ENCODE measurements around the gene TINCR. TPM values are rescaled to one million over a fixed set of nuclear protein-coding genes. Genes with fewer than 3 reads are reported as not detected.

TINCR gene
- total RNA-seq, 1 donor from 2014 or later: 2.5 TPM

- H3K4me1 Mint-ChIP-seq: peaks cover 4% of the 10 kb centered on the region
- no peak overlapping the region for H3K4me3 Mint-ChIP-seq
- no peaks in the 10 kb centered on the region for H3K27me3 Mint-ChIP-seq (ENCODE audit: low read depth)
- H3K27ac Mint-ChIP-seq: no peak overlapping the region
- no peak for DNase-seq (ENCODE audit: low spot score in 2 of 2, unreplicated experiment in 2 of 2)
- no peaks in the 10 kb centered on the region for H3K36me3 Mint-ChIP-seq
- H3K9me3 Mint-ChIP-seq: no peaks in the 10 kb centered on the region
- TF ChIP-seq, protein P1, sequence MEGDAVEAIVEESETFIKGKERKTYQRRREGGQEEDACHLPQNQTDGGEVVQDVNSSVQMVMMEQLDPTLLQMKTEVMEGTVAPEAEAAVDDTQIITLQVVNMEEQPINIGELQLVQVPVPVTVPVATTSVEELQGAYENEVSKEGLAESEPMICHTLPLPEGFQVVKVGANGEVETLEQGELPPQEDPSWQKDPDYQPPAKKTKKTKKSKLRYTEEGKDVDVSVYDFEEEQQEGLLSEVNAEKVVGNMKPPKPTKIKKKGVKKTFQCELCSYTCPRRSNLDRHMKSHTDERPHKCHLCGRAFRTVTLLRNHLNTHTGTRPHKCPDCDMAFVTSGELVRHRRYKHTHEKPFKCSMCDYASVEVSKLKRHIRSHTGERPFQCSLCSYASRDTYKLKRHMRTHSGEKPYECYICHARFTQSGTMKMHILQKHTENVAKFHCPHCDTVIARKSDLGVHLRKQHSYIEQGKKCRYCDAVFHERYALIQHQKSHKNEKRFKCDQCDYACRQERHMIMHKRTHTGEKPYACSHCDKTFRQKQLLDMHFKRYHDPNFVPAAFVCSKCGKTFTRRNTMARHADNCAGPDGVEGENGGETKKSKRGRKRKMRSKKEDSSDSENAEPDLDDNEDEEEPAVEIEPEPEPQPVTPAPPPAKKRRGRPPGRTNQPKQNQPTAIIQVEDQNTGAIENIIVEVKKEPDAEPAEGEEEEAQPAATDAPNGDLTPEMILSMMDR (IDR thresholded peaks at IDR 0.05; ENCODE audit: unreplicated experiment): no peak
These were observed 11.9 kb upstream of the TINCR start for GRCh38 chr19:5579697-5580096.

DNA sequence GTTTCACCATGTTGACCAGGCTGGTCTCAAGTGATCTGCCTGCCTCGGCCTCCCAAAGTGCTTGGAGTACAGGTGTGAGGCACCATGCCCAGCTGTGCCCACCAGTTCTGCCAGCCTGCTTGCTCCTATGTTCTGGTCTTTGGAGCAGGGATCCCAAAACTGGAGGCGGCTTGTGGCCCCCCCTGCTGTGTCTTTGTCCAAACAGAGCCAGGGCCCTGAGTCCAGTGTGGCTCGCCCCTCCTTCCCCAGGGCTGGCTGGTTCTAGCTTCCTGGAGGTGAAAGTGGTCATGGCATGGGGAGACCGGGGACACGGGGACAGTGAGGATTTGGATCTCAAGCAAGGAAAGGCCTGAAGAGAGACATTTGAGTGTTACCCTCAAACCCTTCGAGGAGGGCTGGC is 11.5 kb upstream of the TINCR start:
- Mint-ChIP-seq H3K4me1 (peaks cover 4% of the 10 kb centered on the region), H3K27me3 (ENCODE audit: low read depth) (no peaks in the 10 kb centered on the region), H3K27ac (no peak overlapping the region), H3K4me3 (no peak overlapping the region), H3K9me3 (no peaks in the 10 kb centered on the region), H3K36me3 (no peaks in the 10 kb centered on the region)
- no peak for DNase-seq (ENCODE audit: low spot score in 2 of 2, unreplicated experiment in 2 of 2)
- TF ChIP-seq, protein P1 (IDR thresholded peaks at IDR 0.05; ENCODE audit: unreplicated experiment): no peak

DNA sequence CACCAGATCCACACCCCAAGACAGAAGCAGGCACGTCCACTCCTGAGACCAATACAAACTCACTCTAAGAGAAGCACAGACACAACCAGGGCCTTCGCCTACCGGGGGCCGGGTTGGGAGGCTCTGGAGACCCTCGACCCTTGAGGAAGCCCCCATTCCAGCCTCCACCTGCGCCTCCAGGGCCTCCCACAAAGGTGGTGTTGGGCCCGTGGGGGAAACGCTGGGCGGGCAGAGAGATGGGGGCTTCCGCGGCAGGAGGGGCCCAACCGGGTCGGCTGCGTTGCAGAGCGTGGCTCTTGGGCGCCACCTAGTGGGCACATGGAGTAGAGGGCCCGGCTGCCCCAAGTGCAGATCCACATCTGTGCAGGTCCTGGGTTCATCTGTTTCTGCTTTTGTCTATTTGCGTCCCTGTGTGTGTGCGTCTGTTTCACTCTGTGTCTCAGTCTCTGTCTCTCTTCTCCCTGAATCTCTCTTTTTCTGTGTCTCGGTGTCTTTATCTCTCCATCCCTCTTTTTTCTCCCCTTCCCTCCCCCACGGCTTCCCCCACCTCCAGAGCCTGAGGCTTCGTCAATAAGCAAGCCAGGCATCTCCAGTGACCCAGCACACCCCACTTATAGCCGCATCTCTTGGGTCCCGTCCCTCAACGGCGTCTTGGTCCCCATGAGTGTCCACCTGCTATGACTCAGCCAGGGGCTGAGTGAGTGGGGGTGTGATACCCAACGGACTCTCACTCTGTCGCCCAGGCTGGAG is 10.5 kb upstream of the TINCR start:
- TF ChIP-seq, protein P1 (IDR thresholded peaks at IDR 0.05; ENCODE audit: unreplicated experiment): peak; percentile 98
- H3K36me3 Mint-ChIP-seq: no peaks in the 10 kb centered on the region
- no peak overlapping the region for H3K27ac Mint-ChIP-seq
- H3K27me3 Mint-ChIP-seq (ENCODE audit: low read depth): no peaks in the 10 kb centered on the region
- no peaks in the 10 kb centered on the region for H3K9me3 Mint-ChIP-seq
- peaks cover 4% of the 10 kb centered on the region for H3K4me1 Mint-ChIP-seq
- H3K4me3 Mint-ChIP-seq: peak overlapping the region; percentile 32
- DNase-seq (ENCODE audit: low spot score in 2 of 2, unreplicated experiment in 2 of 2): peak; percentile 71 to 91

GRCh38 chr19:5575590-5575989 is 7.8 kb upstream of the TINCR start:
- Mint-ChIP-seq H3K4me1 (peaks cover 4% of the 10 kb centered on the region), H3K4me3 (no peak overlapping the region), H3K27ac (no peak overlapping the region), H3K9me3 (peaks cover 3% of the 10 kb centered on the region), H3K36me3 (peaks cover 2% of the 10 kb centered on the region), H3K27me3 (ENCODE audit: low read depth) (no peaks in the 10 kb centered on the region)
- TF ChIP-seq, protein P1 (IDR thresholded peaks at IDR 0.05; ENCODE audit: unreplicated experiment): no peak
- no peak for DNase-seq (ENCODE audit: low spot score in 2 of 2, unreplicated experiment in 2 of 2)

GRCh38 chr19:5572556-5573286 is 5.0 kb upstream of the TINCR start:
- Mint-ChIP-seq H3K27ac (no peak overlapping the region), H3K9me3 (peaks cover 3% of the 10 kb centered on the region), H3K36me3 (peaks cover 2% of the 10 kb centered on the region), H3K4me3 (no peak overlapping the region), H3K27me3 (ENCODE audit: low read depth) (peaks cover 19% of the 10 kb centered on the region), H3K4me1 (peaks cover 2% of the 10 kb centered on the region)
- no peak for DNase-seq (ENCODE audit: low spot score in 2 of 2, unreplicated experiment in 2 of 2)
- TF ChIP-seq, protein P1 (IDR thresholded peaks at IDR 0.05; ENCODE audit: unreplicated experiment): no peak

Measured in mesothelial cell of epicardium (in vitro differentiated cells).